ENCODE results near the gene THSD4.

DNA sequence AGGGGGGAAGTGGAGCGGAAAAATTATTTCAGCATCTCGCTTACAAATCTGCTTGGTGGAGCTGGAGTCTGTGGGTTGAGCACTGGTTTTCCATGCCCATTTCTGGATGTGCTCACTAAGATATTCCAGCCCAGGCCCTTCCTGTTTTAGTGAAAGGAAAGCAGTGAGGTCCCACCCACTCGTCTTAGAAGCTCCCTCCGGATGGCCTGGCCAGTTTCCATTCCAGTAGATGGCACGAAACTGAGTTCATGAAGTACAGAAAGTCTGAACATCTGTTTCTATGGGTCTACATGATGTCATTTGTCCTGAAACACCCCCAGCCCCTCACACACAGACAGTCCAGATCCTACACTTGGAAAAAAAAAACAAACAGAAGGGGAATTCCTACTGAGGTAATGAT lies 31.9 kb upstream of the THSD4 start:
- TF ChIP-seq, protein P1, sequence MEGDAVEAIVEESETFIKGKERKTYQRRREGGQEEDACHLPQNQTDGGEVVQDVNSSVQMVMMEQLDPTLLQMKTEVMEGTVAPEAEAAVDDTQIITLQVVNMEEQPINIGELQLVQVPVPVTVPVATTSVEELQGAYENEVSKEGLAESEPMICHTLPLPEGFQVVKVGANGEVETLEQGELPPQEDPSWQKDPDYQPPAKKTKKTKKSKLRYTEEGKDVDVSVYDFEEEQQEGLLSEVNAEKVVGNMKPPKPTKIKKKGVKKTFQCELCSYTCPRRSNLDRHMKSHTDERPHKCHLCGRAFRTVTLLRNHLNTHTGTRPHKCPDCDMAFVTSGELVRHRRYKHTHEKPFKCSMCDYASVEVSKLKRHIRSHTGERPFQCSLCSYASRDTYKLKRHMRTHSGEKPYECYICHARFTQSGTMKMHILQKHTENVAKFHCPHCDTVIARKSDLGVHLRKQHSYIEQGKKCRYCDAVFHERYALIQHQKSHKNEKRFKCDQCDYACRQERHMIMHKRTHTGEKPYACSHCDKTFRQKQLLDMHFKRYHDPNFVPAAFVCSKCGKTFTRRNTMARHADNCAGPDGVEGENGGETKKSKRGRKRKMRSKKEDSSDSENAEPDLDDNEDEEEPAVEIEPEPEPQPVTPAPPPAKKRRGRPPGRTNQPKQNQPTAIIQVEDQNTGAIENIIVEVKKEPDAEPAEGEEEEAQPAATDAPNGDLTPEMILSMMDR (conservative IDR thresholded peaks at IDR 0.05; ENCODE audit: low read depth, low read length), result no peak
- TF ChIP-seq CEBPB (IDR thresholded peaks at IDR 0.05; ENCODE audit: low read depth, low read length) (no peak), POLR2A (IDR thresholded peaks at IDR 0.05; ENCODE audit: low read depth, low read length) (no peak), RAD21 (IDR thresholded peaks at IDR 0.05; ENCODE audit: low read length) (no peak), RFX5 (IDR thresholded peaks at IDR 0.05; ENCODE audit: low read depth, low read length) (no peak), BHLHE40 (IDR thresholded peaks at IDR 0.05; ENCODE audit: low read depth, low read length) (no peak), SMC3 (IDR thresholded peaks at IDR 0.05; ENCODE audit: low read depth, low read length) (no peak), CHD1 (IDR thresholded peaks at IDR 0.05; ENCODE audit: low read depth, low read length) (no peak), MAFK (IDR thresholded peaks at IDR 0.05; ENCODE audit: low read depth, low read length) (no peak)
- TF ChIP-seq, protein P2, sequence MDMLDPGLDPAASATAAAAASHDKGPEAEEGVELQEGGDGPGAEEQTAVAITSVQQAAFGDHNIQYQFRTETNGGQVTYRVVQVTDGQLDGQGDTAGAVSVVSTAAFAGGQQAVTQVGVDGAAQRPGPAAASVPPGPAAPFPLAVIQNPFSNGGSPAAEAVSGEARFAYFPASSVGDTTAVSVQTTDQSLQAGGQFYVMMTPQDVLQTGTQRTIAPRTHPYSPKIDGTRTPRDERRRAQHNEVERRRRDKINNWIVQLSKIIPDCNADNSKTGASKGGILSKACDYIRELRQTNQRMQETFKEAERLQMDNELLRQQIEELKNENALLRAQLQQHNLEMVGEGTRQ (IDR thresholded peaks at IDR 0.05; ENCODE audit: low read depth, low read length), result no peak

Data from IMR-90 (cell line).